ENCODE data around the gene PRPF31.

The PRPF31 gene

GRCh38 chr19:54168174-54168917, 52.8 kb downstream of the PRPF31 start:
- TF ChIP-seq SIN3A (IDR thresholded peaks at IDR 0.05; ENCODE audit: borderline replicate concordance, insufficient read depth, low read length) (no peak), REST (IDR thresholded peaks at IDR 0.05; ENCODE audit: insufficient read depth in 1 of 2, low read depth in 2 of 2, low read length in 2 of 2) (no peak), POLR2AphosphoS5 (IDR thresholded peaks at IDR 0.05; ENCODE audit: low read depth, low read length) (no peak), TAF1 (IDR thresholded peaks at IDR 0.05; ENCODE audit: borderline replicate concordance, insufficient read depth, low read length) (no peak), FOXP2 (optimal IDR thresholded peaks at IDR 0.05; ENCODE audit: borderline replicate concordance, extremely low read depth, extremely low read length, insufficient read depth) (peak; percentile 61)

GRCh38 chr19:54169149-54169740, 53.7 kb downstream of the PRPF31 start:
- TF ChIP-seq POLR2AphosphoS5 (IDR thresholded peaks at IDR 0.05; ENCODE audit: low read depth, low read length) (no peak), FOXP2 (optimal IDR thresholded peaks at IDR 0.05; ENCODE audit: borderline replicate concordance, extremely low read depth, extremely low read length, insufficient read depth) (no peak), TAF1 (IDR thresholded peaks at IDR 0.05; ENCODE audit: borderline replicate concordance, insufficient read depth, low read length) (no peak), SIN3A (IDR thresholded peaks at IDR 0.05; ENCODE audit: borderline replicate concordance, insufficient read depth, low read length) (no peak), REST (IDR thresholded peaks at IDR 0.05; ENCODE audit: insufficient read depth in 1 of 2, low read depth in 2 of 2, low read length in 2 of 2) (no peak)

GRCh38 chr19:54172471-54173358, 57.2 kb downstream of the PRPF31 start, which contains the start of gene TMC4:
TMC4 (minus strand) TSS chr19:54173160; CDS start chr19:54173117, 43 bp downstream.
- TF ChIP-seq TAF1 (IDR thresholded peaks at IDR 0.05; ENCODE audit: borderline replicate concordance, insufficient read depth, low read length) (no peak), POLR2AphosphoS5 (IDR thresholded peaks at IDR 0.05; ENCODE audit: low read depth, low read length) (no peak), REST (IDR thresholded peaks at IDR 0.05; ENCODE audit: insufficient read depth in 1 of 2, low read depth in 2 of 2, low read length in 2 of 2) (no peak), FOXP2 (optimal IDR thresholded peaks at IDR 0.05; ENCODE audit: borderline replicate concordance, extremely low read depth, extremely low read length, insufficient read depth) (no peak), SIN3A (IDR thresholded peaks at IDR 0.05; ENCODE audit: borderline replicate concordance, insufficient read depth, low read length) (no peak; the same call in 1 of the 2 replicates)

- TF ChIP-seq REST (IDR thresholded peaks at IDR 0.05; ENCODE audit: insufficient read depth in 1 of 2, low read depth in 2 of 2, low read length in 2 of 2), result no peak
- TF ChIP-seq TAF1 (IDR thresholded peaks at IDR 0.05; ENCODE audit: borderline replicate concordance, insufficient read depth, low read length), result no peak
- no peak for TF ChIP-seq FOXP2 (optimal IDR thresholded peaks at IDR 0.05; ENCODE audit: borderline replicate concordance, extremely low read depth, extremely low read length, insufficient read depth)
- TF ChIP-seq SIN3A (IDR thresholded peaks at IDR 0.05; ENCODE audit: borderline replicate concordance, insufficient read depth, low read length), result no peak
- TF ChIP-seq POLR2AphosphoS5 (IDR thresholded peaks at IDR 0.05; ENCODE audit: low read depth, low read length), result no peak
Observed at GRCh38 chr19:54173359-54173699, 57.8 kb downstream of the PRPF31 start.

Measured in PFSK-1 (cell line).